ENCODE results near the gene SCAF1.

Gene SCAF1

DNA sequence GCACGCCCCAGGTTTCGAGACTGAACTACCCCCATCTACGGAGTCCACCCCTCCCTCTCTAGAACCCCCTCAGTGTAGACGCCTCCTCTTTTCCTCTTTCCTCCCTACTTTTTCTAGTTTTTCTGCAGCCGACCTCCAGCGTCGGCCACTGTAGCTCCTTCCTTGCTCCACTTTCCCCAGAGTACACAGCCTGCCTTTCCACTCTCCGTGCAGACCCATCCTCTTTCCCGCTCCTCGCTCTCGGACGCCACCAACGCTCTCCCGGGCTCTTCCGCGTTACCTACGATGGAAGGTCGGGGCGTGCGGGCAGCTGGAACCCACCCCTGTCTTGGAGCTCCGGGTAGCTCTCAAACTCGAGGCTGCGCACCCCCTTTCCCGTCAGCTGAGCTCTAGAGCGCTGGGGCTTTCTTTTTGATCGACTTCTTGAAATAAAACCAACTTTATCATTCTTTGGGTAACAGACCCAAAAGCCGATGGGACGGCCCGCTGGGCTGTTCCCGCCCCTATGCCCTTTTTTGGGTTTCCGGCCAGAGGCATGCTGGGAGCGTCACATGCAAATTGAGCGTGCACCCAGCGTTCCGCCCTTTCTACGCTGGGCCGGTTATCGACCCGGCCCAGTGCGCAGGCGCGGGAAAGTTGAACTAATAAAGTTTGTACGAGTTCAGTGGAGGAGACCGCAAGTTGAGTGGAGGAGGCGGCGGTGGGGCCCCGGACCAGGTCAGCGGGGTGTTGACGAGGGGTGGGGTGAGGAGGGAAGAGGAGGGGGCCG is 23.5 kb downstream of the SCAF1 start, which contains the start of the genes BCL2L12 and IRF3:
Gene BCL2L12, plus strand, starts transcription at position 583 of the 769 bp plus-strand sequence. CDS start 760 bp downstream, outside the sequence.
Gene IRF3, minus strand, starts transcription at position 507 of the 769 bp plus-strand sequence. CDS start 1,019 bp downstream, outside the sequence.
- DNase-seq = peak; percentile 98

DNA sequence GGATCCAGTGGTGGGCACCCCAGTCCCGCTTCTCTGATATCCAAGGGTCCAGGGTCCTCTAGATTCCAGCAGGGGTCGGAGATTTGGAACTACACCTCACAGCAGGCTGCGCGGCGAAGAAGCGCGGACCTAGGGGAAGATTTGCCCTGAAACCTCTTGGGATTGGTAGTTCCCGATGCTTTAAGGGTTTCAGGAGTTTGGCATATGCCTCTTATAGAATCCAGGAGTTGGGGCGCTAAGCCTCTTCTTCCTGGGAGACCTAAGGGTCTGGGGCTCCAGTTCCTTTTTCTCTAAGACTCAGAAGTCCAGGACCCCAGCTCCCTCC is 24.1 kb downstream of the SCAF1 start:
- no peak for DNase-seq

DNA sequence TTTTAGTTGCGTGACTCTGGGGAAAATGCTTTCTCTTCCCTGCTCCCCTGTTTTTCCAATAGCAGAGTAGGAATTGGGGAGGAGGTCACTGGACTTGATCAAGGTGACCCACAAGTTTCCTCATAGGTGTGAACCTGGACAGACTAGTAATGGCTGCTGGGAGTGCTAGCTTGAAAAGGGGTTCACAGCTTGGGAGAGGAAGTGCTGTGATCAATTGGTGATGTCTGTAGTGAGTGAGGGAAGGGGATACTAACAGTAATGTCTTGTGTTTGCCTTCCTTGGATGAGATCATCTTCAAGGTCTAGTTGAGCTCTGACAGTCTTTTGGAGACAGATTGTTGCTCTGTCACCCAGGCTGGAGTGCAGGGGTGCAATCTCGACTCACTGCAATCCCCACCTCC is 25.5 kb downstream of the SCAF1 start:
- no peak for DNase-seq

DNA sequence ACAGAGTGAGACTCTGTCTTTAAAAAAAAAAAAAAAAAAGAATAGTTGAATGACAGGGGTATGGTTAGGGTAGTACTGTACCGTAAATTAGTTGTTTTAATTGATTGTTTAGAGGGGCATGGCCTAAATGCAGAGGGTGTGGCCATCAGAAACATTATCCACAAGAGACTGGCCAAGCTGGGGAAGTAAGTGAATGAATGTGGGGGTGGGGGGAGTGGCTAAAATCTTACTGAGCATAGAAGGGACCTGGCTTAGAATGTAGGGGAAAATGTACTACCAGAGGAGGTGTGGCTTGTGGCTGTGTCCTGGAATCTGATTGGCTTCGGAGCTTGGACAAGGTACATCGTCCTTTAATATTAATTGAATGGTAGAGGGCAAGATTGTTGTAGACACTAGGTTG is 27.5 kb downstream of the SCAF1 start:
- DNase-seq = no peak

DNA sequence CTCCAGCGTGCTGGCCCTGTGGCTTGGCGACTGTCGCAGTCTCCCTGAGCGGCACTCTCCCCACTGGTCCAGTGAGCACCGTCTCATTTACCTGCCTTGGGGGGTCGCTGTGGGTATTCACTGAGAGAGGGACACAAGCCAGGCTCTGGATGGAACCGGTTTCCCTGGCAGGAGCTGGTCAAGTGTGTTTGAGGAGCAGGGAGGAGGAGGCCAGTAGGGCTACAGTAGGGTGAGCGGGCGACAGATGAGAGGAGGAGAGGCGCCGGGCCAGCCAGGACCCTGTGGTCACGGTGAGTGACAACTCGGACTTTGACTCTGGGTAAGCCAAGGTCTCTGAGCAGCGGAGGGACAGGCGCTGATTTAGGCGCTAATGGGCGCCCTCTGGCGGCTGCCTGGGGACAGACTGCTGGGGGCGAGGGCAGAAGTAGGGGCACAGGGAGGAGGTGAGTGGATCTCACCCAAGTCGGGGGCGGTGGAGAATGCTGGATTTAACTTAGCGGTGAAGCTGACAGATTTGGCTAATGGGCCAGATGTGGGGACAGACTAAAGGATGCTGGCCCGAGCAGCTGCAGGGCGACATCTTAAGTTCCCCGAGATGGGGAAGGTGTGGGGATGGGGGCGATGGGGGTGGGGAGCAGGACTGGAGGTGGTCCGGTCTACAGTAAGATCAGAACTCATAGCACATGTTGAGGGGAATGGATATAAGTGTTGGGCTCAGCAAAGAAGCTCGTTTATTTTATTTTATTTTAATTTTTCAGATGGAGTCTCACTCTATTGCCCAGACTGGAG is 30.3 kb downstream of the SCAF1 start:
- peak; percentile 68 for DNase-seq

DNA sequence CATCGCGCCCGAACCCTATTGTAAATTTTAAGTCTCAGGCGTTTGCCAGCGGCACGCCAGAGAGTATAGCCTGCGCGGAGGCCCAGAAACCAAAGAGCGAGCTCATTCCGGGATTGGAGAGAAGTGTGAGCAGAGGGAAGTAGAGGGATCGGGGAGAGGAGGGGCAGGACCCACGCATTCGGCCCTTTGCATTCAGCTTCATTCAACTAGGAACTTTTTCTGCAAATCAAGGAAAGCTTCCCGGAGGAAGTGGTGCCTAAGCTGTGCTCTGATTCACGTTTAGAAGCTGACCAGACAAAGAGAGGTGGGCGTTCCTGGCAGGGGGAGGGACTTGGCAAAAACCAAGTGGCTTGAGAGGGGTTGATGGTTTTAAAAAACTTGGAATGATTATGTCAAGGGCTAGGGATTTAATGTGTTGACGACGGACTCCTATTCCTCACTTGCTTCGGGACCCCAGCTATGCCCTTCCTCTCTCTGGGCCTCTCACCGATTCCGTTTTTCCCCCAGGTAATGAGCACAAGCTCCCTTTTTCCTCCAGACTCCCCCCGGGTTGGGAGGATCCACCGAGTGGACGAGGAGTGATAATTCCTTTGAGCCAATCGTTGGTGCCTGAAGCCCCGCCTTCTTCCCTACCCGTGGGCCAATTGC is 34.3 kb downstream of the SCAF1 start:
- no peak for DNase-seq

DNA sequence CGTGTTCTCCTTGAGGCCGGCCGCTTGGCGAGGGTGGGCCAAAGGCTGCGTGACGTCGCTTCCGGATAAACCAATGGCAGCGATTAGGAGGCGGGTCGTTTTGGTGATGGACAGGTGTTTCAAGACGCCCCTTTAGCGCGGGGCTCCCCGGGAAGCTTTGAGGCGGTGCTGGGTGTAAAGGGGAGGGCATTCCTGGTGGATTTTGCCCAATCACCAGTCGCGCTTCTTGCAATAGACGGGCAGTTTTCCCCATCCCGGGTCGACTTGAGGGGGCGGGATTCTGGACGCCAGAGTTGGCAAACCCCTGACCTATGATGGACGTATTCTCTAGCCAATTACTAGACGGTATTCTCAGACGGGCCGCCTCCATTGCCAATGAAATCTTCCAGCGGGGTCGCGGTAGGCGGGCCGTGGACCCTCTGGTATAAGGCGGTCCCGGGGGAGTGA is 34.8 kb downstream of the SCAF1 start:
- DNase-seq = peak; percentile 100

DNA sequence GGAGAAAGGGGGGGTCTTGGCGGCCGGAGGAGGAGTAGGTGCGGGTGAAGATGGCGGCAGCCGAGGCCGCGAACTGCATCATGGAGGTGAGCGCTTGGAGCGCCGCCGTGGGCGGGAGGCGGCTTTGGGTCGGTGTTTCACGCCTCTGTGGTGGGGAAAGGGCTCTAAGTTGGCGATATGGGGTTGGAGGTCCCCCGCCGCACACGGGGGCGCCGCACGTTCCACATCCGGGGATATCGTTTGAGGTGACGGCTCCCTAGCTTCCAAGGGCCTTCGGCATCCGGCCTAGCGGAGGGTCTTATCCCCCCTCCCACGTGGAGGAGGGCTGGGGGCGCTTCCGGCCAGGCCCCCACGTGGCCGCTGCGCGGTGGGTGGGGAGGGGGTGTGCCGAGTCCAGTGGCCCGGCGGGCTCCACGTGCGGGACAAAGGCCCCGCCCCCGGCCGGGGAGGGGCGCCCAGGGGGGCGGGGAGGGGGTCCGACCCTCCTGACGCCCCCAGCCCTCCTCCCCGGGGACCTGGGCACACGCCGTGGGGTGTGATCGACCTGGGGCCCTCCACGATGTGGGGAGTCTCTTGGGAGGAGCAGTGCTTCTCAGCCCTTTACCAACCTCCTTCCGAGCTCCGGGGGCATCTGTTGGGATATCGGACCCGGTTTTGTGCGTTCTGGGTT is 35.4 kb downstream of the SCAF1 start, which contains the start of gene PRMT1:
Gene PRMT1, plus strand, starts transcription at position 41 of the 670 bp plus-strand sequence. Its CDS starts 10 bp downstream, at position 51.
- DNase-seq = peak; percentile 82

DNA sequence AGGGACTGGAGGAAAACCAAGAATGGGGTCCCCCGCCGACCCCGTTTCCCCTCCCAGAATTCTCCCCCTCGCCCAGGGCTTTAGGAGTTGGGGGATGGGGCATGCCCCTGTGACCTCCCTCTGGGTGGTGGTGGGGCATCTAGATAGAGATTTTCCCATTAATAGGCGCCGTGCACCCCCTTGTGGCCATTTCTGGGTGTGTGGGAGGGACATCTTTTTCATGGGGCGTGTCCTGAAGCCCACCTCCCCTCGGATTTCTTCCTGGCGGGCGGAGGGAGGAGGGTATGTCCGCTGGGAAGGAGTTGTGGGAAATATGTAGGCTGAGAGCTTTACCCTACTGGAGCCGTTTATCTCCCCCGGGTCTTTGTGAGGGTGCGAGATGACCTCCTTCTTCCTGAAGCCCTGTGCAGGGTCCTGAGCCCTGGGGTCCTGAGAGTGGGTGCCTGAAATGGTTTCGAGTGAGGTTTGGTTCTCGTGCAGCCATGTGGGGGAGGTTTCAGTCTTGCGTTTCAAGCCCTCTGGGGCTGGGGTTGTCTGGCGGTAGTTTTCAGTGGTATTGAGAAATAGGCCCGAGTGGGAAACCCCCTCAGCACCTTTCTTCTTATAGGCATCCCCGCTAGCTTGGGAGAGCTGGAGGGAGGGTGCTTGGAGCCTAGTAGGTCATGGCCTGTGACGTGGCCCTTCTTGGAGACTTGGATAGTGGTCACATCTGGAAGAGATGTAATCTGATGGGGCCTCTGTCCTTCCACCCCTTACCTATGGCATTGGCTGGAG is 36.1 kb downstream of the SCAF1 start:
- peak; percentile 87 for DNase-seq

DNA sequence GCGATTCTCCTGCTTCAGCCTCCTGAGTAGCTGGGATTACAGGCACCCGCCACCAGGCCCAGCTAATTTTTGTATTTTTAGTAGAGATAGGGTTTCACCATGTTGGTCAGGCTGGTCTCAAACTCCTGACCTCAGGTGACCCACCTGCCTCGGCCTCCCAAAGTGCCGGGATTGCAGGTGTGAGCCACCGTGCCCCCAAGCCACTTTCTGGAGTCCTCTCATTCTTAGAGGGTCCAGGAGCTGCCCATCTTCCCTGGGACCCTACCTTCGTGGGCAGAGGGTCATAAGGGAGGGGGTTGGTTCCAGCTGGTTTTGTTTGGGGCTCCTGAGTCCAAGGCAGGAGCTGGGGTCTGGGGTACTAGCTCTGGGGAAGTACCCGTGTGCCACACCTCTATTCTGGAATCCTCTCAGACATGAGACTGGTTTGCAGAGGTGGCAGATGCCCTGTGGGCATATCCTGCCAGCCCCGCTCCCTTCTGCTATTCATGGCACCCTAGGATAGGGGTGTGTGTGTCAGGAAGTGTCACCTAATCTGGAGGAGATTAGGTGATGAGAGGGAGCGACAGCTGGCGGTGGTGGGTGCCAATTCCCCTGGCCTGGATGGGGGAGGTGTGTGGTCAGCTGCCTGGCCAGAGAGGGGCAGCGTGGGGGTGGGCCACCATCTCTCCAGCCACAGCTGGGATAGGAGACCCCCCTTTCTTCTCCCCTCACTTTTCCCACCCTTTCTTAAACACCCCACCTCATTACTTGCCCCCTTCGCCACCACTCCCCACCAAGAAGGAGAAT is 37.2 kb downstream of the SCAF1 start:
- DNase-seq = peak; percentile 47

DNA sequence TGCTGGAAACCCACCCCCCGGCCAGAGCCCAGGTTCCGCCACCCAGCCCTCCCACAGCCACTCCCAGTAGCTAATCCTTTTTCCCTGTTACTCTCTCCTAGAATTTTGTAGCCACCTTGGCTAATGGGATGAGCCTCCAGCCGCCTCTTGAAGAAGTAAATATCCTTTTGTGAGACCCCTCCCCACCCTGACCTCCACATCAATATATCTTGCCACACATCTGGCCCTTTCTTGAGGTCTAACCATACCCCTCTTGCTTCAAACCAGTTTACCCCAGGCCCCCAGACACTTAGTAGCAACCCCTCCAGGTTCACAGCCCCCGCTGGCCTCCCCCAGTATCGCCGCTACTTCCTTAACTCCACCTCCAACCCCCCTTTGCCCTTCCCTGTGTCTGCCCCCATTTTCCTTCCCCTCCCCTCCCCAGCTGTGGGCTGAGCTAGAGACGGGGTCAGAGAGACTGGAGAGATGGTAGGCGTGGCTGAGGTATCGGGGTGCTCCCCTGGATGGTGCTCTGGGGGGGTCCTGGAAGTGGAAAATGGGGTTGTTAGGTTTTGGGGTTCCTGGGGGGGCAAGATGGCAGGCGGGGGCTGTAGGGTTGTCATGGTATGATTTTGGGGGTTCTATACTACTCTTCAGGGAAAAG is 37.9 kb downstream of the SCAF1 start:
- DNase-seq = no peak

DNA sequence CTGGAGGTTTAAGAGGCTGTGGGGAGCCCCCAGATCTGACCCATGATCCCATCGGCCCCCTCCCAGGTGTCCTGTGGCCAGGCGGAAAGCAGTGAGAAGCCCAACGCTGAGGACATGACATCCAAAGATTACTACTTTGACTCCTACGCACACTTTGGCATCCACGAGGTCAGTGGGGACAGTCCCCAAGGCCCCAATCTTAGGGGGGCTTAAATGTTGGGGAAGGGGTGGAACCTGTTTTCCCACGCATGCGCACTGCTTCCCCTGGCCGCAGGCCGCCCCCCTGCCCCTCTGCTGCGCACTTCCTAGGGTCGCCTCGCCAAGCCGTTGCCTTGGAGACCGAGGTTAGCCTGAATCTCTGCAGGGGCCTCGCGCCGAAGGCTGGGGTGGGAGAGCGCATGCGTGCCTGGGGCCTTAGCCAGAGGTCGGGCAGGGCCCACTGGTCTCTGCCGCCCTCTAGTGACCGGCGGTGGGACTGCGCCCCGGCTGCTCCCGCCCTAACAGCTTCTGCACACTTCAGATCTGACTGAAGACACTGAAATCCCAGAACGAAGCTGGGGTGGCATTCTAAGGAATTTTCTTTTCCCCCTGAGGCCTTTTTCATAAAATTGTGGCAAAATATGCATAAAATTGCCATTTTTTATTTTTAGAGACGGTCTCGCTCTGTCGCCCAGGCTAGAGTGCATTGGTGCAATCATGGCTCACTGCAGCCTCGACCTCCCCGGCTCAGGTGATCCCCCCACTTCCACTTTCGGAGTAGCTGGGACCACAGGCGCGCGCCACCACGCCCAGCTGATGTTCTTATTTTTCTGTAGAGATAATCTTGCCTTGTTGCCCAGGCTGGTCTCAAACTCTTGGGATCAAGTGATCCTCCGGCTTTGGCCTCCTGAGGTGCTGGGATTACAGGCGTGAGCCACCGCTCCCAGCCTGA is 38.7 kb downstream of the SCAF1 start:
- DNase-seq = peak; percentile 96

DNA sequence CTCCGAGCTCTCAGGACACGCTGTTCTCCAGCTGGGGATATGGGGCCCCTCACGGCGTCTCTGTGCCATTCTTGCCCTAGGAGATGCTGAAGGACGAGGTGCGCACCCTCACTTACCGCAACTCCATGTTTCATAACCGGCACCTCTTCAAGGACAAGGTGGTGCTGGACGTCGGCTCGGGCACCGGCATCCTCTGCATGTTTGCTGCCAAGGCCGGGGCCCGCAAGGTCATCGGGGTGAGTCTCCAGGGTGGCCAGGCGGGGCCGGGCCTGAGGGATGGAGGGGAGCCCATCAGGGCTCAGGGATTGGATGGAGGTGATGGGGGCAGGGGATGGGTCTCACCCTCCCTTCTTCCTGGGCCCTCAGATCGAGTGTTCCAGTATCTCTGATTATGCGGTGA is 39.8 kb downstream of the SCAF1 start:
- no peak for DNase-seq

DNA sequence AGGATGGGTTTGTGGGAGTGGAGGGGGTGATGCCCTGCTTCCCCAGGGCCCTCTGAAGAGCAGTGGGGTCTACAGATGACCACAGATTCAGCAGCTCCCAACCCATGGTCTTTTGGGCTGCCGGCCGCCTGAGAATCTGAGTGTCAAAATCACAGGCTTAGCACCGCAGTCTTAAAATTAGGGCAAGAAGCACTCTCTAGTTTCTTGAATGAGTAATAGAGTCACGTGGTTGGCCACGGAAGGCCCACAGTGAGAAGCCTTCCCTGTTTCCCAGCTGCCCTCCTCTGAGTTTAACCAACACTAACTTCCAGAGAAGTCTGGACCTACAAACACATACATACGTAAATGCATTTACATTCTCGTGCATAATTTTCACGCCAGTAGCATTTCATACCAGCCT is 40.3 kb downstream of the SCAF1 start:
- DNase-seq = no peak

DNA sequence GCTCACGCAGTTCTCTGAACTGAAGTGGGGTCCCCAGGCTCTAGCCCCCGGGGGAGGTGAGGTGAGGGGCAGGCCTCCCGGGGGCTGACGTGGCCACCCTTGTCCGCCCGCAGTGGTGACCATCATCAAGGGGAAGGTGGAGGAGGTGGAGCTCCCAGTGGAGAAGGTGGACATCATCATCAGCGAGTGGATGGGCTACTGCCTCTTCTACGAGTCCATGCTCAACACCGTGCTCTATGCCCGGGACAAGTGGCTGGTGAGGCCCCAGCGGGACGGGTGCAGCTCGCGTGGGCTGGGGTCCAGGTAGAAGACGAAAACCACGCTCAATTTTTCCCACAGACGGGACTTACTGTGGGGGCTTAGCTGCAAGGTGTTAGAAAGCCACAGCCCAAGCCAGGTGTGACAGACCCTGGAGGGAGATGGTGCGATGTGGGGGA is 41.8 kb downstream of the SCAF1 start:
- DNase-seq = no peak

DNA sequence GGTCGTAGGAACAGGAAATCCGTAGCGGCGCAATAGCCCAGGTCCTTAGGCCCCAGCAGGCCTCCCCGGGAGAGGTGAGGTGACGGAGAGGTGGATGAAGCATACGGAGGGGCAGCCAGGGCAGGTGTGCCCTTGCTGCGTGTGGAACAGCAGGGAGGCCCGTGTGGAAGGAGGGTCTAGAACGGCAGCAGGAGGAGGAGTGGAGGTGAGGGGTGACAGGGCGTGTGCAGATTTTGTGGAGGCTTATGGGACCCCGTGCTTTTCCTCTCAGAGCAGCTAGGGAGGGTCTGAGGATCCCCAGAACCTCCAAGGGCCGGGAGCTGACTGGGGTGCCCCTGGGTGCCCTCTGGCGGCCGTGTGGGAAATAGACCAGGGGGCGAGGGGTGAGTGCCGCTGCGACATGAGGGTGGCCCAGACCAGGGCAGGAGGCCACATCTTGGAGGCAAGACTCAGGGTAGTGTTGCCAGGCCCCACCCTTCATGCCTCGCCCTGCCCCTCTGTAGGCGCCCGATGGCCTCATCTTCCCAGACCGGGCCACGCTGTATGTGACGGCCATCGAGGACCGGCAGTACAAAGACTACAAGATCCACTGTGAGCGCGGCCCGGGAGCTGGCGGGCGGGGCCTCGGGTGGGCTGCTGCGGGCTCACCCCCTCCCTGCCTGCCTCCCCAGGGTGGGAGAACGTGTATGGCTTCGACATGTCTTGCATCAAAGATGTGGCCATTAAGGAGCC is 42.4 kb downstream of the SCAF1 start:
- no peak for DNase-seq

DNA sequence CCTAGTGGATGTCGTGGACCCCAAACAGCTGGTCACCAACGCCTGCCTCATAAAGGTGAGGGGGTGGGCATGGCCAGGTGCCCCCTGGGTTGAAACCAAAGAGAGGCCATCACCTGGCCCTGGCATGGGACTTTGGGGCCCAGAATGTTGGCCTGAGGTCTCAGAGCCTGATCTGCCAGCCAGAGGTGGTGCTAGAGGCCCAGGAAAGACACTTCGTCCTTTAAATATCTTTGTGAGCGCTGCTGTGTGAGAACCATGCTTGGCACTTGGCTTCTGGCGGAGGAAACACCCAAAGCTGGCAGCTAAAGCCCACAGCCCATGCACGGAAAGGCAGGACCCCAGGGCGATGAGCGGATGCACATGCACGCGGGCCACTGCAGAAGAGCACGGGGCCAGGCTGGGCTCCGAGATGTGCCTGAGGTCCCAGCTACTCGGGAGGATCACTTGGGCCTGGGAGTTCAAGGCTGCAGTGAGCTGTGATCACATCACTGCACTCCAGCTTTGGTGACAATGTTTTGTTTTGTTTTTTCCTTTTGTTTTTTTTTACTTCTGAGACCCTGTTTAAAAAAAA is 43.1 kb downstream of the SCAF1 start:
- DNase-seq = no peak

DNA sequence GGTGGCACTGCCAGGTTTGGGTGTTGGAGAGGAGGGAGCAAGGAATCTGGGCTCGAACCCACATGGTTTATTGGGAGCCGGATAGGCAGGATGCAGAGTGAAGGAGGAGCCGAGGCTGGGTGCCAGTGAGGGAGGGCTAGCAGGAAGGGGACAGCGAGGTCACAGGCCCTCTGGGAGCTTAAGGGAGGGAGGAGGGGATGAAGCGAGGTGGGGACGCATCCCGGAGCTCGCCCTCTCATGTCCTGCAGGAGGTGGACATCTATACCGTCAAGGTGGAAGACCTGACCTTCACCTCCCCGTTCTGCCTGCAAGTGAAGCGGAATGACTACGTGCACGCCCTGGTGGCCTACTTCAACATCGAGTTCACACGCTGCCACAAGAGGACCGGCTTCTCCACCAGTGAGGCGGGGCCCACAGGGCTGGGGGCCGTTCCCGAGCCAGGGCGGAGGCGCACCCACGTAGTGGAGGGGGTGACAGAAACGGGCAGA is 43.9 kb downstream of the SCAF1 start:
- DNase-seq = no peak
